T47D (cell line): ENCODE data around the gene DAZAP1.
A peak's percentile ranks its signal among the peaks of the same experiment; 100 is the strongest.
"Not testable (repeated sequence)": the region's sequence is repeated elsewhere in the genome, so short reads cannot be mapped to it uniquely, and the experiment has no call there.

Experiments used
- DNase-seq, 2 experiments: peaks; one replicate each; pipeline versions ENCODE4 v3.0.0 to v3.0.0-alpha.2; 2011 to 2012; ENCODE audit warnings: low read depth in 1 of 2, low spot score in 1 of 2
- JUND ChIP-seq: IDR thresholded peaks from 2 replicates; pipeline ENCODE4 v1.6.1; 2012; ENCODE audit warnings: low read depth
- in situ Hi-C: cut with HindIII; loops from 2 replicates; pipeline ENCODE4 v1.10.0; 2016; ENCODE audit warnings: low sequenced_read_pairs, low pct_unique_long_range_greater_than_20kb

DAZAP1 gene

DNA sequence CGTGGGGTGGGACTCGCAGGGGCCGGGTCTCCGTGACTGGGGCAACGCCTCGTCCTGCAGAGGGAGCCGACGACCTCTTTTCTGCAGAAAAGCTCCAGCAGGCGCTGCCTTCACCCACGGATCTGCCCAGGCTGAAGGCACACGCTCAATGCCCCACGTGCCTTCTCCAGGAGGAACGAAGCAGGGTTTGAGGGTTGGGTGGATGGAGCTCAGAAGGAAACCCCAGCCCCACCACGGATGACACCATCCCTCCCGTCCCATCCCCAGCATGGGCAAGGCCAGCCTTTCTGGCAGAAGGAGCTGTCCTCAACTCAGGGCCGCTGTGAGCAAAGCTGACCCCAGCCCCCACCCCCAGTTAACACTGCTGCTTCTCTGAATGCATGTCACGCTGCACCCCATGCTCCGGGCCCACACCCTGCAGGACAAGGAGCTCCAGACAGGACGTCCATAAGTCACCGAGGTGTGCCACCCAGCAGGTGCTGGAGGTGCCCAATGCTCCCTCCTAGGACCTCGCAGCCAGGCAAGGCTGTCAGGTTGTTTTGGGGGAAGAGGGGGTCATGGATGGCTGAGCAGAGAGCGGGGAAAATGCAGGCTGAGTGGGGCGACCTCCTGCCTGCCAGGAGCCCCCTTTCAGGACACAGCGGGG lies 64.3 kb downstream of the DAZAP1 start:
- no peak for TF ChIP-seq JUND
- in situ Hi-C loops: no loop called here
- peak; percentile 43 to 46 for DNase-seq

DNA sequence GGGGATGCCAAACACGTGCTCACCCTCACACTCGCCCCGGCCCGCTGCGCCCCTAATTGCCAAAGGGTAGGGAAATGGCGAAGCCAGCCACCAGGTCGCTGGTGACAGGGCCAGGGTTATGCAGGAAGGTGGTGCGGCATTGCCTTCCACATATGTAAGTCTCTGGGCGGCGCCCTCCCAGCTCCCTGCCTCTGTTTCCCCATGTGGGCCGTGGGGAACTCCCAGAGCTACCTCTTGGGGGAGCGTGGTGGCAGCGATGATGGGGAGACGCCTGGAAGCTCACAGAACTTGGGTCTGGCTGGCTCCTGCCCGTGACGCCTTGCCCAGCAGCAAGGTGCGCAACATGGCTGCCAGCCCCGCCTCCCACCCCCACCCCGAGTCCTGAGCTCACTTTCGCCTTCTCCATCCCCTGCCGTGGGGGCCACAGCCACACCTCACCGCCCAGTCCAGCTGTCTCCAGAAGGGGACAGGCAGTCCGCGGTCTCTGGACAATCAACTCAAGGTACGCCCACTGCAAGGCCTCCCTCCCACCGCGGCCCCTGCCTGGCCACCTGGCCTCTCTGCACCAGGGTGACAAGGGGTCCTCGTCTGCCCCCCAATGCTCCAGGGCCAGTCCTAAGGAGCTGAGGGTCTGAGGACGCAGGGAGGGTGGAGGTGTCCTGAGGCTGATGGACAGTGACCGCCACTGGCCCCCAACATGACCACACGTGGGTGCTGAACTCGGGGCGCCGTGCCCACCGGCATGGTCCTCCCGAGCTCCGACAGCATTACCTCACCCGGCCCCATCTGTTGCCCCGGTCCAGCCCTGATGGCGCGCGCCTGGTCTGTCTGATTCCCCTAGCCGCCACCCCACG lies 65.1 kb downstream of the DAZAP1 start:
- DNase-seq: no peak
- in situ Hi-C loops: no loop called here
- TF ChIP-seq JUND: no peak

DNA sequence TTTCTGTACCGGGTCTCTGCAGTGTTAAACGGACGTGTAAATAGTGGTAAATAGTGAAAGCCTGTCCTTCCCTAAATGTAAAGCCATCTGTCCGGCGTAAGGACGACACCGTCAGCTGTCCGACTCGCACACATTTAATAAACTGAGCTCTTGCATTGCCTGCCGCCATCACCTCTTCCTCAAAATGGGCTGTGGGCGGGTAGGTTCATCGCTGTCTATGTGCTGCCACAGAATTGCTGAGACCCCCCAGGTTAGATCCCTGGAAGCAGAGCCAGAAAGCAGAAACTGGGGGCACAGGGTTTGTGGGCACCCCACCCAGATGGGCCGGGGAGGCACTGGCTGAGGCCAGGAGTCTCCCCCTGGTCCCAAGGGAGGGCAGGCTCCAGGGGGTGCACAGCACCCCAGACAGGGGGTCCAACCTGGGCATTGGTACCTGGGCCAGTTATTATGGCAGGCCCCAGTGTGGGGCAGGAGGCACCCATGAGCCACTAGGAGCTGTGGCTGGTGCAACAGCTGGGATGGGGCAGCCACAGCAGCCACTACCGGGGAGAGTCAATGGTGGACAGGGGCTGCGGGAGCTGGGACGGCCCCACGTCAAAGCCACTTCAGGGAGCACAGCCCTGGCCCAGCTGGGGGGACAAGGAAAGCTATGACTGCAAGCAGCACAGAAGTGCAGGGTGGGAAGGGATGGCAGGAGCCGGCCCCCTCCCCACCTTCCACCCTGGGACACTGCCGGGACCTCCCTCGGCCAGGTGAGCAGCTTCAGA lies 65.9 kb downstream of the DAZAP1 start:
- in situ Hi-C loops: no loop called here
- DNase-seq: no peak
- TF ChIP-seq JUND: no peak

- DNase-seq: no peak
- TF ChIP-seq JUND: no peak
- in situ Hi-C loops: no loop called here
Observed at GRCh38 chr19:1474011-1474764, 66.8 kb downstream of the DAZAP1 start.

DNA sequence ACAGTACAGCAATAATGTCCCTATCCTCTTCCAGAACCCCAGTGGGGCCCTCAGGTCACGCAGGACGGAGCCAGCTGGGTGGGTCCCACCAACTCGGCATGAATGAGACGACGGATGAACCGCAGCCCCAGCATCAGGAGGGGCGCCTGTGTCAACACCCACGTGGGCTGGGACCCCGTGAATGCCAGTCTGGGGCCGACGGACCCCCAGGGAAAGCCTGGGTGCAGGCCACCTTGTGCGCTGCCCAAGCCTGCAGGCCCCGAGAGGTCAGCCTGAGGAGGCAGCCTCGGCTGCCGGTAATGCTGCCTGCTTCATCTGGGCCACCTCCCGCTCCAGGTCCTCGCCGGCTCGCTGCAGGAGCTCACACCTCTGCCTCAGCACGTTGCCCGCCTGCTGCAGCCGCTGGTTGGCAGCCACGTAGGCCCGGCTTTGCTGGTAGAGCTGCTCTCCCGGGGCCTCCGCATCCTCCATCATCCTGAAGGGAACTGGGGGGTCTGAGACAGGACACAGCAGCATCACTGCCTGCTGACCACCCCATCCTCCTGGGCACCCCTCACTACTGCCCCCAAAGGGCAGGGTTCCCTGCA lies 67.5 kb downstream of the DAZAP1 start:
- in situ Hi-C loops: no loop called here
- DNase-seq: no peak
- no peak for TF ChIP-seq JUND

DNA sequence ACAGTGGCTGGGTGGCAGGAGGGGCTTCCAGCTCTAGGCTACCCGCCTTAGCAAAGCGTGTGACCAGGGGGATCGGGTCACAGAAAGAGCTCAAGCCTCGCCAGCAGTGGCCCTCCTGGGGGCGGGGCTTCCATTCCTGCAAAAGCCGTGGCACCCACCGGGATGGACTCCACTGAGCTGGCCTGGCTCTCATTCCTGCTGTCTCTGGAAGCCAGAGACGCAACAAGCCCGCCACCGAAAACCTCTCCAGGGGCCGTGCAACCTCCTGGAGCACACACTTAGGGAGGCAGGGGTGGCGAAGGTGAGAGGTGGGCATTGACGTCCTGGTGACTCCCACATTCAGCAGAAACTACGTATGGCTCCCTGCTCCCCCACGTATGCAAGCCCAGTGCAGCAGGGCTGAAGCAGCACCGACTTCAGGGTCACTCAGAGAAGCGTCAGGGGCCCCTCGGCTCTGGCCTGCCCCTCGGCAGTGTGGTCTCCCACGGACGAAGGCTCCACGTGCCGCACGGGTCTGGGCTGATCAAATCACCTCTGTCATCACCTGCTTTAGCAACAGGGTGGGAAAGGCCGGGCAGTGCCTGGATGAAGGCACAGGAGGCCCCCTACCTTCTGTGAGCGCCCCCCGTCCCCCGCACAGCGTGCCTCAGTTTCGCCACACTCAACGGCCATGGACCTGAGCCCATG lies 68.5 kb downstream of the DAZAP1 start:
- in situ Hi-C loops: no loop called here
- no peak for TF ChIP-seq JUND
- no peak for DNase-seq

- in situ Hi-C loops, DNase-seq: not testable (repeated sequence)
Observed at GRCh38 chr19:1477056-1477455, 69.7 kb downstream of the DAZAP1 start.

DNA sequence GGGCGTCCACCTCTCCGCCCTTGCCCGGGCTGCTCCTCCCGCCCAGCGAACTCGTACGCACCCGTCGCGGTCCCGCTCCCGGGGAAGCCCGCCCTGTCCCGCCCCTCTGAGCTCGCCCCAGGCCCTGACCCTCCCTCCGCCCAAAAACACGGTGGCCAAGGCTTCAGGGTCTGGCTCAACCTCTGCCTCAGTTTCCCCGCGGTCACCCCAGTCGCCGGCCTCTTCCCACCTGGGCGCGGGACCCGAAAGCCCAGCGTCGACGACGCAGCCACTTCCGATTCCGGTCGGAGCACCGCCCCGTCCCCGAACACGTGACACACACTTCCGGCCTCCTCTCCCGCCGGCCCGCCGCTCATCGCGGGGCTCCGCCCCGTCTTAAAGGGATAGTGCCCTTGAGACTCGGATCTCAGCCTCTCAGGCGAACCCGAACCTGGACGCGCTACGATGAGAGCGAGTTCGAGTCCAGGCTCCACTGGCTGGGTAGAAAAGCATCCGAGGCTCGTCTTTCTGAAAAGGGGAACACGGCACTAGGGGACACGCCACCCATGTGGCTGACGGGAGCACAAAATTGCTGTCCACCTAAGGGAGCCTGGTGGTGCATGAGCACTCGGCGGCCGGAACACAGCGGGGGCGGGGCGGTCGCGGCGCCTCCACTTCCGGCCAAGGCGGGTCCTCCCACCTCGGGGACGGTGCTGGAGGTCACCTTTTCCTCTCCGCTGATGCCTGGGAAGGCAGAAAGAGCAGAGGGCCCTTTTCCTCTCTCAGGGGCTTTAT lies 71.7 kb downstream of the DAZAP1 start, which contains the start of gene C19orf25:
C19orf25 (minus strand) TSS at position 282 of the 774 bp plus-strand sequence. CDS start 312 bp downstream, outside the sequence.
- TF ChIP-seq JUND: no peak
- peak; percentile 94 to 95 for DNase-seq
- in situ Hi-C loops: no loop called here

DNA sequence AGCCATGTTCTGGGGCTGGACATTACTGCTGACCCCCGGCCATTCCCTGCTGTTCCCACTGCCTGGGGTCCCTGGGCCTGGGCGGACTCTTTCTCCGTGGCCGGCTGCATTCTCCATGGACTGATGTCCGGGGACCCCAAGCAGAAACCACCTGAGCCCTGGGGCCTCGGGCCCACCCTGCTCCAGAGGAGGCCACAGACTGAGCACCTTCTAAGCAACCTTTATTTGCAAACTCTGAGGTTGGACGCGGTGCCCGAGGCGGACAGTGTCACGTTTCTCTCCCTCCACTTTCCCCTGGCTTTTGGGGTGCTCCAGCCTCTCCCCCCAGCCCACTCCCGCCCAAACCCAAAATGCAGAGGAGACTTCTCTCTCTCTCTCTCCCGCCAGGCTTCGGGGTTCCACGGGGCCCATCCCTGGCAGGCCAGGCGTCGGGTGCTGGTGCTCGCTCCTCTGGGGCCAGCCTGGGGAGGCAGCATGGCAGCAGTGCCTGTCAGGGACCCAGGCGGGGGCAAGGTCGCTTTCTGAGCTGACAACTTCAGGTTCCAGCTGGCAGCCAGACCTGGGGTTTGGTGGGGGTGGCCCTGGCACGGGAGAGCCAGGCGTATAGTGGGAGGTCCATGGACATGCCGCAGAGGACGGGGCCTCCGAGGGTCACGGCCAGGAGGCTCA lies 74.0 kb downstream of the DAZAP1 start:
- TF ChIP-seq JUND: no peak
- DNase-seq: no peak
- in situ Hi-C loops: no loop called here

GRCh38 chr19:1481893-1482360 lies 74.5 kb downstream of the DAZAP1 start:
- DNase-seq: no peak
- TF ChIP-seq JUND: no peak
- in situ Hi-C loops: no loop called here
